ENCODE measurements around the gene SLC26A1.

Gene SLC26A1

DNA sequence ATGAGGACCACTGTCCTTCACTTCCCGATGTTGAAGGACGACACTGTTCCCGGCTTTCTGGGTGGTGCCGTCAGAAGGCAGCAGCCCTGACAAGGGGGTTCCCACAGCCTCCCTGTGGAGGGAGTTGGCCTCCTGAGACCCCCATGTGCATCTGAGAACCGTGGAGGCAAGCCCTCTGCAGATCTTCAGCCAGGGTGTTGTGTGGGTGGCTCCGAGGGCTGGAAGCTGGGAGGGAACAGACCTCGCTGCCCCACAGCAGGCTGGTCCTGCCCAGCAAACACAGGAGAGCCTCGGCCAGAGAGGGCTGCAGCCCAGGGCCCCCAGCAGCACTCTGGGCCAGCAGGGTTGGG is 36.0 kb downstream of the SLC26A1 start:
- no peak overlapping the region for H3K4me3 ChIP-seq (ENCODE audit: low read depth in 1 of 2, low read length in 2 of 2)
- H3K27me3 ChIP-seq (ENCODE audit: low read depth, low read length): no peaks in the 10 kb centered on the region
- no peak overlapping the region for H3K27ac ChIP-seq (ENCODE audit: low read length)
- no peaks in the 10 kb centered on the region for H3K9me3 ChIP-seq (ENCODE audit: control insufficient read depth in 1 of 2, low read length in 2 of 2)
- H3K4me1 ChIP-seq (ENCODE audit: control insufficient read depth in 1 of 2, insufficient read depth in 2 of 2, low read length in 2 of 2): no peaks in the 10 kb centered on the region
- H3K36me3 ChIP-seq (ENCODE audit: control insufficient read depth in 1 of 2, insufficient read depth in 2 of 2, low read length in 2 of 2): peaks cover 5 to 51% of the 10 kb centered on the region in 2 donors

DNA sequence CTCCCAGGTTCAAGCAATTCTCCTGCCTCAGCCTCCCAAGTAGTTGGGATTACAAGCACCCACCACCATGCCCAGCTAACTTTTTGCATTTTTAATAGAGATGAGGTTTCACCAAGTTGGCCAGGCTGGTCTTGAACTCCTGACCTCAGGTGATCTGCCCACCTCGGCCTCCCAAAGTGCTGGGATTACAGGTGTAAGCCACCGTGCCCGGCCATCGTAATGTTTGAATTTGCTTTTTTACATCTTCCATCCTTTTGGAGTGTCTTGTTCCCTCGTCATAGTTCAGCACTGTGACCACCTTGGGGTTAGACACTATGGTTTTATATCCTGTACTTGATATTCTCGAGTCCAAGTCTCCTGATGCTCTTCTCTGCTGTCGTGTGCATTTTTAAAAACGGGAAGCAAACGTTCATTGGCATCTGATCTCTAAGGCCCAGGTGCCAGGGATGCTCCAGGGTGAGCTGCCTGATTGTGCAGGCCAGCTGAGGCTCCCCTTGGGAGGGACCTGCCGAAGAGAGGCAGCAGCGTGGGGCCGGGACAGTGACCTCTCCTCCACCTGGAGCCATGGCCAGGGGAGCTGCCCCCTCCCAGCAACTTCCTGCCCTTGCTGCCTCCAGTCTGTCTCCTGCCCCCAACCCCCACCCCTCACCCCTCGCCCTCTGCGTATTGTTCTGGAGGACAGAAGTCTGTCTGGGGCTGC is 36.5 kb downstream of the SLC26A1 start:
- H3K4me1 ChIP-seq (ENCODE audit: control insufficient read depth in 1 of 2, insufficient read depth in 2 of 2, low read length in 2 of 2): no peaks in the 10 kb centered on the region
- H3K27ac ChIP-seq (ENCODE audit: low read length): no peak overlapping the region
- no peaks in the 10 kb centered on the region for H3K9me3 ChIP-seq (ENCODE audit: control insufficient read depth in 1 of 2, low read length in 2 of 2)
- peaks cover 5 to 45% of the 10 kb centered on the region in 2 donors for H3K36me3 ChIP-seq (ENCODE audit: control insufficient read depth in 1 of 2, insufficient read depth in 2 of 2, low read length in 2 of 2)
- H3K4me3 ChIP-seq (ENCODE audit: low read depth in 1 of 2, low read length in 2 of 2): no peak overlapping the region
- no peaks in the 10 kb centered on the region for H3K27me3 ChIP-seq (ENCODE audit: low read depth, low read length)

DNA sequence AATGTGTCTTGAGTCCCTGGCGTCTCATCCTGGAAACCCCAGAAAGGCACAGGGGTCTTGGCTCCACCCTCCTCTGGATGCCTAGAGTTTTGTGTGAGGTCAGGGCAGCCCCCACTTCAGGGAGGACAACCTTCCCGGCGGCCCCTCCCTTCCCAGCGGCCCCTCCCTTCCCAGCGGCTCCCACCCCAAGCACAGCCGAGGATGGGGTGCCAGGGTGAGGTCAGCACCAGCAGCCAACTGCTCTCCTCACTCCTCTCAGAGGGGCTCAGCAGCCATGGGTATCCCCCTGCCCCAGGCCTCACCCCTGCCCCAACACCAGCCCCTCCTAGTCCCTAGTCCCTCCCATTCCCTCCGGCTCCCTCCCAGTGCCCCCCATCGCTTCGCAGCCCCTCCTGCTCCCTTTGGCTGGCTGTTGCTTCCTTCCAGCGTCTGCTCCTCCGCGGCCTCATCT is 37.2 kb downstream of the SLC26A1 start:
- Histone ChIP-seq H3K27ac (ENCODE audit: low read length) (no peak overlapping the region), H3K36me3 (ENCODE audit: control insufficient read depth in 1 of 2, insufficient read depth in 2 of 2, low read length in 2 of 2) (peaks cover 5 to 41% of the 10 kb centered on the region in 2 donors), H3K4me1 (ENCODE audit: control insufficient read depth in 1 of 2, insufficient read depth in 2 of 2, low read length in 2 of 2) (no peaks in the 10 kb centered on the region), H3K27me3 (ENCODE audit: low read depth, low read length) (no peaks in the 10 kb centered on the region), H3K4me3 (ENCODE audit: low read depth in 1 of 2, low read length in 2 of 2) (no peak overlapping the region), H3K9me3 (ENCODE audit: control insufficient read depth in 1 of 2, low read length in 2 of 2) (no peaks in the 10 kb centered on the region)

DNA sequence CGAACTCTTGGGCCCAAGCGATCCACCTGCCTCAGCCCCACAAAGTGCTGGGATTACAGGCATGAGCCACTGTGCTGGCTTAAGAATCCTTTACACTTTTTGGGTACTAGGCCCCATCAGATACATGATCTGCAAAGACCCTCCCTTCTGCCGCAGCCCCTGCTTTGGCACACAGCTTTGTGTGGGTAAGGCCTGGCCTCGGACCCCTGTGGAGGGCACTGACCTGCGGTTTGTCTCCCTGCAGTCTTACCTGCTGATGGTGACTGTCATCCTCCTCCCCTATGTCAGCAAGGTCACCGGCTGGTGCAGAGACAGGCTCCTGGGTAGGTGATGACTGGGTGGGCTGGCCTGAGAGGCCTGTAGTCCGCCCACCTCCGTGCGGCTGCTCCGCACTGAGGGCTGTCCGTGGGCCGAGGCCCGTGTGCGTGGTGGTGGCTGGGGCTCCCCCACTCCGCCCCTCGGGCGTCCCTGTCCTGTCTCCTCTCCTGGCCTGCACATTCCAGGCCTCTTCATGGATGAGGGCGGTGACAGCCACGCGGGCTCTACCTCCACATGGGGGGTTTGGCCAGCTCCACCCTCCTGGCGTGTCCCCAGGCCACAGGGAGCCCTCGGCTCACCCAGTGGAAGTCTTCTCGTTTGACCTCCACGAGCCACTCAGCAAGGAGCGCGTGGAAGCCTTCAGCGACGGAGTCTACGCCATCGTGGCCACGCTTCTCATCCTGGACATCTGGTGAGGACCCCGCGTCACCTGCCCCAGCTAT is 37.9 kb downstream of the SLC26A1 start:
- Histone ChIP-seq H3K36me3 (ENCODE audit: control insufficient read depth in 1 of 2, insufficient read depth in 2 of 2, low read length in 2 of 2) (peaks cover 5 to 41% of the 10 kb centered on the region in 2 donors), H3K27ac (ENCODE audit: low read length) (no peak overlapping the region), H3K4me1 (ENCODE audit: control insufficient read depth in 1 of 2, insufficient read depth in 2 of 2, low read length in 2 of 2) (no peaks in the 10 kb centered on the region), H3K9me3 (ENCODE audit: control insufficient read depth in 1 of 2, low read length in 2 of 2) (no peaks in the 10 kb centered on the region), H3K27me3 (ENCODE audit: low read depth, low read length) (no peaks in the 10 kb centered on the region), H3K4me3 (ENCODE audit: low read depth in 1 of 2, low read length in 2 of 2) (no peak overlapping the region)

DNA sequence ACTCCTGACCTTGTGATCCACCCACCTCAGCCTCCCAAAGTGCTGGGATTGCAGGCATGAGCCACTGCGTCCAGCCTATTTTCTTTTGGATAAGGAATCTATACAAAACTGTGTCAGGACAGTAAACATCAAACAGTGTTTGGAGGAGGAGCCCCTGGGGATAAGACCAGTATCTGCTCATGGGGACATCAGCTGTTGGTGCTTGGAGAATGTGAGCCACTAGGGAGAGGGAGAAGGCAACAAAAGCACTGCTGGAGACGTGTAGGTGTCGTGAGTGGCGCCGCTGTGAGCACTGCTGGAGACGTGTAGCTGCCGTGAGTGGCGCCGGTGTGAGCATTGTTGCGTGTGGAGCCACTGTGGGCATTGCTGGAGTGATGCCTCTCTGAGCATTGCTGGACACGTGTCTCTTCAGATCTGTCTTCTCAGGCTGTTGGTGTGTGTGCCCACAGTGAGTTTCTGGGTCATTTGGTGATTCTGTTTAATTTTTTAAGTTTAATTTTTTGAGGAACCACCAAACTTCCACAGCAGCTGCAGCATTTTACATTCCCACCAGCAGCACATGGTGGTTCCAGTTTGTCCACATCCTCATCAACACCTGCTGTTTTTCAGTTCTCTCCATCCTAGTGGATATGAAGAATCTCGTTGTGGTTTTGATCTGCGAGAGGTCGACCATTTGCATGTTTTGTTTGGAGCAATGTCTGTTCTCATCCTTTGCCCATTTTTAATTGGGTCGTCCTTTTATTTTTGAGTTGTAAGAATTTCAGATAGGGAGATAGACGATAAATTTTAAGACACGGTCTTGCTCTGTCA is 38.8 kb downstream of the SLC26A1 start:
- H3K4me3 ChIP-seq (ENCODE audit: low read depth in 1 of 2, low read length in 2 of 2): no peak overlapping the region
- no peak overlapping the region for H3K27ac ChIP-seq (ENCODE audit: low read length)
- no peaks in the 10 kb centered on the region for H3K9me3 ChIP-seq (ENCODE audit: control insufficient read depth in 1 of 2, low read length in 2 of 2)
- H3K36me3 ChIP-seq (ENCODE audit: control insufficient read depth in 1 of 2, insufficient read depth in 2 of 2, low read length in 2 of 2): peaks cover 5 to 41% of the 10 kb centered on the region in 2 donors
- H3K27me3 ChIP-seq (ENCODE audit: low read depth, low read length): no peaks in the 10 kb centered on the region
- H3K4me1 ChIP-seq (ENCODE audit: control insufficient read depth in 1 of 2, insufficient read depth in 2 of 2, low read length in 2 of 2): no peaks in the 10 kb centered on the region

DNA sequence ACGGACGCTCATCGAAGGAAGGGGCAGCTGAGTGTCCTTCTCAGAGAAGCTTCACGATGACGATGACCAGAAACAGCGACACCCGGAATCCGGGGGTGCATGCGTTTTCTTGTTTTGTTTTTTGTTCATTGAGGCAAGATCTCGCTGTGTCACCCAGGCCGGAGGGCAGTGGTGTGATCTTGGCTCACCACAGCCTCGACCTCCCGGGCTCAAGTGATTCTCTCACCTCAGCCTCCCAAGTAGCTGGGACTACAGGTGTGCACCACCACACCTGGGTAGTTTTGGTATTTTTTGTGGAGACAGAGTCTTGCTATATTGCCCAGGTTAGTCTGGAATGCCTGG is 39.7 kb downstream of the SLC26A1 start:
- H3K9me3 ChIP-seq (ENCODE audit: control insufficient read depth in 1 of 2, low read length in 2 of 2): no peaks in the 10 kb centered on the region
- H3K36me3 ChIP-seq (ENCODE audit: control insufficient read depth in 1 of 2, insufficient read depth in 2 of 2, low read length in 2 of 2): peaks cover 5 to 40% of the 10 kb centered on the region in 2 donors
- H3K27me3 ChIP-seq (ENCODE audit: low read depth, low read length): no peaks in the 10 kb centered on the region

DNA sequence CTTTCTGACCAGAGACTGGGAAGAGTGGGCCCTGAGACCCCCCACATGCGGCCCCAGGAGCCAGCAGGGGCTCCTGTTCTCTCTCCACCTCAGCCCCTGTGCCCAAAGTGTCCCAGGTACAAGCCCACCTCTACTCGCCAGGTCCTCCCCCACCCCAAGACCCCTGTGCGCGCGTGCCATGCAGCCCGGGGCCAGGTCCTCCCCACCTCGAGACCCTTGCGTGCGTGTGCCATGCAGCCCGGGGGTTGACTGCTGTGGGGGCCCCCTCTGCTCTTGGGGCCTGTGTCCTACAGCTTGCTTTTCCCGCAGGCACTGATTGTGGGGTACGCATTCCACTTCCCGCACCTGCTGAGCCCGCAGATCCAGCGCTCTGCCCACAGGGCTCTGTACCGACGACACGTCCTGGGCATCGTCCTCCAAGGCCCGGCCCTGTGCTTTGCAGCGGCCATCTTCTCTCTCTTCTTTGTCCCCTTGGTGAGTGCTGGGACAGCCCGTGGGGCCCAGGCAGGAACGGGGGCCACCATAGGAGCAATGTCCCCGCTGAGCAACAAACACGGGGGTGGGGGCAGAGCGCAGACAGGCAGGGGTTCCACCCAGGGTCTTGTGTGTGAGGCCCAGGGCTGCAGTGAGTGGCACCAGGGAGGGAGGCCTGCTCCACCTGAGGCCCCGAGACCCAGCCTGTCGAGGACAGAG is 40.2 kb downstream of the SLC26A1 start:
- Histone ChIP-seq H3K27me3 (ENCODE audit: low read depth, low read length) (no peaks in the 10 kb centered on the region), H3K36me3 (ENCODE audit: control insufficient read depth in 1 of 2, insufficient read depth in 2 of 2, low read length in 2 of 2) (peaks cover 5 to 34% of the 10 kb centered on the region in 2 donors), H3K4me1 (ENCODE audit: control insufficient read depth in 1 of 2, insufficient read depth in 2 of 2, low read length in 2 of 2) (no peaks in the 10 kb centered on the region), H3K4me3 (ENCODE audit: low read depth in 1 of 2, low read length in 2 of 2) (no peak overlapping the region), H3K9me3 (ENCODE audit: control insufficient read depth in 1 of 2, low read length in 2 of 2) (no peaks in the 10 kb centered on the region), H3K27ac (ENCODE audit: low read length) (no peak overlapping the region)

More for the DNA sequence above, 39.7 kb downstream of the SLC26A1 start:
- Histone ChIP-seq H3K4me3 (ENCODE audit: low read depth in 1 of 2, low read length in 2 of 2) (no peak overlapping the region), H3K4me1 (ENCODE audit: control insufficient read depth in 1 of 2, insufficient read depth in 2 of 2, low read length in 2 of 2) (no peaks in the 10 kb centered on the region), H3K27ac (ENCODE audit: low read length) (no peak overlapping the region)

DNA sequence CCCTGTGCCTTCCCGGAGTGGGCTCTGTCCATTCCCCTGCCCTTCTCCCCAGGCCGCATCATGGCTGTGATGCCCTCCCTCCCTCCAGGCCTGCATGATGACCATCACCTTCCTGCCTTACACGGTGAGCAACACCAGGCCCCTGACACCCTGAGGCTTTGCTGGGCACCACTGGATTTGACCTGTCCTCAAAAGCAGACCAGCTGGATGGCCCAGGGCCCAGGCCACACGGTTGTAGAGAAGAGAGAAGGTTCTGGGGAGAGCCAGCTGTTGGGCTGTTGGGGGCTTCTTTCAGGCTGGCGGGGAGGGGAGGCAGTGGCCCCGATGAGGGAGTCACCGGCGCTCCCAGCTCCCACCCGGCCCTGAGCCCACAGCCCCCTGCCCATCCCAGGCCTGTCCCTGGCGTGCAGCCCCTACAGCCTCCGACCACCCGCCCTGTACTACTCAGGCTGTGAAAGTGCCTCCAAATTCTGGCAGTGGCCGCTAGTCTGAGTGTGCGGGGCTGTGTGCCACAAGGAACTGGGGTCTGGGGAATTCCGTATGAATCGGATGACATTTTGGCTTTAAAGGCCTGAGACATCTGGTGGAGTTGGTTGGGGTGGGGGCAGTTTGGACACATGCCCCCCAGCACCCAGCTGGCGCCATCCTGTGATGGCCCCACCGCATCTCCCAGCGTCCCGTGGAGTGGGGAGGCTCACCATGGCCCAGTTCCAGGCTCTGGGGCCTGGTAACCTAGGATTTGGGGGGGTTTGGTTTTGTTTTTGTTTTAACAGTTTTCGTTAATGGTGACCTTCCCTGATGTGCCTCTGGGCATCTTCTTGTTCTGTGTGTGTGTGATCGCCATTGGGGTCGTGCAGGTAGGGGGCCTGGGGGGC is 41.4 kb downstream of the SLC26A1 start:
- no peaks in the 10 kb centered on the region for H3K27me3 ChIP-seq (ENCODE audit: low read depth, low read length)
- H3K4me1 ChIP-seq (ENCODE audit: control insufficient read depth in 1 of 2, insufficient read depth in 2 of 2, low read length in 2 of 2): no peaks in the 10 kb centered on the region
- H3K36me3 ChIP-seq (ENCODE audit: control insufficient read depth in 1 of 2, insufficient read depth in 2 of 2, low read length in 2 of 2): peaks cover 0 to 26% of the 10 kb centered on the region in 2 donors
- H3K27ac ChIP-seq (ENCODE audit: low read length): no peak overlapping the region
- no peak overlapping the region for H3K4me3 ChIP-seq (ENCODE audit: low read depth in 1 of 2, low read length in 2 of 2)
- H3K9me3 ChIP-seq (ENCODE audit: control insufficient read depth in 1 of 2, low read length in 2 of 2): no peaks in the 10 kb centered on the region

DNA sequence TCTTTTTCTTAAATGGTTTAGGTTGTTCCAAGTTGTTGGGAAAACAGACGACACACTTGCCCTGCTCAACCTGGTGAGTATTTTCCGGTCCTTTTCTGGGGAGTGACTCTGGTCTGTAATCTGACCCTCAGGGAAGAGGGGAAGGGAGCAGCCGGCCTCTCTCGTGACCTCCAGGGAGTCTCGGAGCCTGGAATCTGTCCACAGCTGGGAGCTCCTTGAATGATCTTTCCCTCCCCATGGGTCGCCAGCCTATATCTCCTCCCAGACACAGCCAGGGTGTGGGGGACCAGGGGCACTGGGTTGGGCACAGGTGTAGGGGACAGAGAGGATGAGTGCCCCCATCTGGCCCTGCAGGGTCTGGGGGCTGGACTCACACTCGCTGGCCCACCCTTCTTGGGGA is 42.0 kb downstream of the SLC26A1 start:
- Histone ChIP-seq H3K4me1 (ENCODE audit: control insufficient read depth in 1 of 2, insufficient read depth in 2 of 2, low read length in 2 of 2) (no peaks in the 10 kb centered on the region), H3K36me3 (ENCODE audit: control insufficient read depth in 1 of 2, insufficient read depth in 2 of 2, low read length in 2 of 2) (peaks cover 0 to 26% of the 10 kb centered on the region in 2 donors), H3K4me3 (ENCODE audit: low read depth in 1 of 2, low read length in 2 of 2) (no peak overlapping the region), H3K27me3 (ENCODE audit: low read depth, low read length) (no peaks in the 10 kb centered on the region), H3K9me3 (ENCODE audit: control insufficient read depth in 1 of 2, low read length in 2 of 2) (no peaks in the 10 kb centered on the region), H3K27ac (ENCODE audit: low read length) (no peak overlapping the region)

DNA sequence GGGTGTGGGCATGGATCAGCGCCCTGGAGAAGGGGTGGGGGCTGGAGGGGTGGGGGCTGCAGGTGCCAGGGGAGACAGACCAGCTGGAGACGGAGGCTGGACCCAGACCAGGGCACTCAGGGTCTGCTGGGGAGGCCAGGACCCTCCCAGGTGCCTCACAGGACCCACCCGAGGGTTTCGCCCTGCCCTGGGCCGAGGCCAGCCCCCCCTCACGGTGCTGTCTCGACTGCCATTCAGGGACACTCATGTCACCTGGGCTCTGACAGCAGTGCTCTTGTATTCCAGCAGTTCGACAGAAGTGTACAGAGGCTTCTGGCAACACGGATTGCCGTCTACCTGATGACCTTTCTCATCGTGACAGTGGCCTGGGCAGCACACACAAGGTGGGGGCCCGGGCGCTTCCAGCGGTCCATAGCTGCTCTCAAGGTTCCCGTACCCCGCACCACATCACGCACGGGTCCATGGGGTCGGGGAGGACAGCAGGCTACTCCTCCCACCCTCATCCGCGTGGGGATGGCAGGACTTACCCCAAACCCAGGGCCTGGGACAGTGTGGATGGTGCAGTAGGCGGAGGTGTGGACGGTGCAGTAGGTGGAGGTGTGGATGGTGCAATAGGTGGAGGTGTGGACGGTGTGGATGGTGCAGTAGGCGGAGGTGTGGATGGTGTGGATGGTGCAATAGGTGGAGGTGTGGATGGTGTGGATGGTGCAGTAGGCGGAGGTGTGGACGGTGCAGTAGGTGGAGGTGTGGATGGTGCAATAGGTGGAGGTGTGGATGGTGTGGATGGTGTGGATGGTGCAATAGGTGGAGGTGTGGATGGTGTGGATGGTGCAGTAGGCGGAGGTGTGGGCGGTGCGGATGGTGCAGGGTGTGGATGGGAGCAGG is 42.8 kb downstream of the SLC26A1 start:
- no peak overlapping the region for H3K27ac ChIP-seq (ENCODE audit: low read length)
- H3K9me3 ChIP-seq (ENCODE audit: control insufficient read depth in 1 of 2, low read length in 2 of 2): no peaks in the 10 kb centered on the region
- peaks cover 0 to 26% of the 10 kb centered on the region in 2 donors for H3K36me3 ChIP-seq (ENCODE audit: control insufficient read depth in 1 of 2, insufficient read depth in 2 of 2, low read length in 2 of 2)
- no peak overlapping the region for H3K4me3 ChIP-seq (ENCODE audit: low read depth in 1 of 2, low read length in 2 of 2)
- no peaks in the 10 kb centered on the region for H3K4me1 ChIP-seq (ENCODE audit: control insufficient read depth in 1 of 2, insufficient read depth in 2 of 2, low read length in 2 of 2)
- H3K27me3 ChIP-seq (ENCODE audit: low read depth, low read length): no peaks in the 10 kb centered on the region

All from muscle layer of duodenum (tissue), 2 donors.